HG03066 (cell line): Measurements from ENCODE around the gene YIF1B.

Source experiments
- ATAC-seq: cut with Tn5 transposase; IDR thresholded peaks from one replicate; pipeline ENCODE4 v1.9.1; 2021; ENCODE audit warnings: low read depth; ENCODE audit not compliant: unreplicated experiment

YIF1B gene

GRCh38 chr19:38335949-38336637 lies 20.3 kb upstream of the YIF1B start:
- peak; percentile 59 for ATAC-seq

GRCh38 chr19:38333245-38333644 lies 17.5 kb upstream of the YIF1B start:
- no peak for ATAC-seq

GRCh38 chr19:38331728-38332127 lies 16.0 kb upstream of the YIF1B start:
- ATAC-seq = no peak

GRCh38 chr19:38329651-38330050 lies 13.9 kb upstream of the YIF1B start:
- no peak for ATAC-seq

GRCh38 chr19:38326591-38326990 lies 10.8 kb upstream of the YIF1B start:
- ATAC-seq = no peak

GRCh38 chr19:38324431-38324830 lies 8.7 kb upstream of the YIF1B start:
- ATAC-seq = no peak

- no peak for ATAC-seq
Observed at GRCh38 chr19:38323291-38323690, 7.5 kb upstream of the YIF1B start.

GRCh38 chr19:38321646-38322196 lies 6.0 kb upstream of the YIF1B start:
- ATAC-seq = no peak

- no peak for ATAC-seq
Observed at GRCh38 chr19:38320969-38321339, 5.2 kb upstream of the YIF1B start.

- no peak for ATAC-seq
Observed at GRCh38 chr19:38319421-38320258, 3.9 kb upstream of the YIF1B start, which contains the start of gene KCNK6. Gene KCNK6 (plus strand): TSS chr19:38319845. CDS start chr19:38319951, 106 bp downstream.

GRCh38 chr19:38318660-38319059 lies 2.9 kb upstream of the YIF1B start:
- no peak for ATAC-seq

GRCh38 chr19:38317104-38317612 lies 1.4 kb upstream of the YIF1B start:
- no peak for ATAC-seq

- no peak for ATAC-seq
Observed at GRCh38 chr19:38316477-38317067, 825 bp upstream of the YIF1B start.

- no peak for ATAC-seq
Observed at GRCh38 chr19:38310986-38311385, 4.8 kb downstream of the YIF1B start.

- ATAC-seq = no peak
Observed at GRCh38 chr19:38310279-38310670, 5.5 kb downstream of the YIF1B start.

GRCh38 chr19:38309615-38310278 lies 6.0 kb downstream of the YIF1B start:
- ATAC-seq = no peak

- no peak for ATAC-seq
Observed at GRCh38 chr19:38308926-38309614, 6.7 kb downstream of the YIF1B start.

GRCh38 chr19:38308006-38308766 lies 7.6 kb downstream of the YIF1B start:
- ATAC-seq = no peak

GRCh38 chr19:38307597-38307996 lies 8.2 kb downstream of the YIF1B start:
- ATAC-seq = no peak
